HG03565 (cell line): Measurements from ENCODE around the gene GNG4.
A peak's percentile ranks its signal among the peaks of the same experiment; 100 is the strongest.
"Not testable (repeated sequence)": the region's sequence is repeated elsewhere in the genome, so short reads cannot be mapped to it uniquely, and the experiment has no call there.

Experiments used
- ATAC-seq: cut with Tn5 transposase; IDR thresholded peaks from one replicate; pipeline ENCODE4 v1.9.1; 2021; ENCODE audit warnings: mild to moderate bottlenecking, moderate library complexity; ENCODE audit not compliant: unreplicated experiment

GNG4 gene

GRCh38 chr1:235650341-235651169, 971 bp upstream of the GNG4 start:
- no peak for ATAC-seq

- no peak for ATAC-seq
Measured at GRCh38 chr1:235648954-235649367, 623 bp downstream of the GNG4 start.

- no peak for ATAC-seq
Measured at GRCh38 chr1:235648407-235648907, 1.1 kb downstream of the GNG4 start.

GRCh38 chr1:235647537-235647936, 2.0 kb downstream of the GNG4 start:
- not testable (repeated sequence) for ATAC-seq

GRCh38 chr1:235646463-235646862, 3.1 kb downstream of the GNG4 start:
- no peak for ATAC-seq

GRCh38 chr1:235644693-235645305, 4.8 kb downstream of the GNG4 start:
- ATAC-seq: no peak

GRCh38 chr1:235643837-235644692, 5.5 kb downstream of the GNG4 start:
- ATAC-seq: no peak

- ATAC-seq: no peak
Measured at GRCh38 chr1:235642943-235643371, 6.6 kb downstream of the GNG4 start.

GRCh38 chr1:235642011-235642942, 7.3 kb downstream of the GNG4 start:
- no peak for ATAC-seq

GRCh38 chr1:235640580-235640979, 9.0 kb downstream of the GNG4 start:
- no peak for ATAC-seq

- no peak for ATAC-seq
Measured at GRCh38 chr1:235639226-235640205, 10.1 kb downstream of the GNG4 start.

GRCh38 chr1:235638612-235639011, 11.0 kb downstream of the GNG4 start:
- not testable (repeated sequence) for ATAC-seq

- ATAC-seq: no peak
Measured at GRCh38 chr1:235637756-235638534, 11.6 kb downstream of the GNG4 start.

- no peak for ATAC-seq
Measured at GRCh38 chr1:235635938-235636662, 13.5 kb downstream of the GNG4 start.

- ATAC-seq: peak; percentile 67
Measured at GRCh38 chr1:235632506-235633401, 16.8 kb downstream of the GNG4 start.

- ATAC-seq: no peak
Measured at GRCh38 chr1:235631816-235632215, 17.8 kb downstream of the GNG4 start.
